Epithelial cell of esophagus (primary cell): Measurements from ENCODE around the gene CETN2.
A peak's percentile ranks its signal among the peaks of the same experiment; 100 is the strongest.

Source experiments
- DNase-seq: peaks from one replicate; pipeline ENCODE4 v3.0.0; 2010; ENCODE audit warnings: low read depth
- H3K4me3 ChIP-seq: 2 replicates; pipeline ENCODE4 v1.5.1; 2011; ENCODE audit warnings: mild to moderate bottlenecking, low read length, control low read depth
- CTCF ChIP-seq: IDR thresholded peaks from 2 replicates; pipeline ENCODE4 v1.5.1; 2011; ENCODE audit warnings: low read depth, mild to moderate bottlenecking, low read length, control low read depth, inconsistent platforms; ENCODE audit not compliant: insufficient read depth; ENCODE audit errors: missing control alignments

CETN2 gene

GRCh38 chrX:152832520-152832919, 2.0 kb upstream of the CETN2 start:
- TF ChIP-seq CTCF, result no peak
- no peak for DNase-seq
- H3K4me3 ChIP-seq, result peak overlapping the region; percentile 70

GRCh38 chrX:152831391-152831790, 834 bp upstream of the CETN2 start:
- peak overlapping the region; percentile 70 for H3K4me3 ChIP-seq
- no peak for TF ChIP-seq CTCF
- DNase-seq, result no peak

GRCh38 chrX:152824841-152825374, 5.6 kb downstream of the CETN2 start:
- TF ChIP-seq CTCF, result no peak
- DNase-seq, result peak; percentile 64
- no peak overlapping the region for H3K4me3 ChIP-seq

- DNase-seq, result no peak
- H3K4me3 ChIP-seq, result no peak overlapping the region
- TF ChIP-seq CTCF, result no peak
These were observed 6.9 kb downstream of the CETN2 start for GRCh38 chrX:152823657-152824056.

- DNase-seq, result no peak
- TF ChIP-seq CTCF, result no peak
These were observed 8.0 kb downstream of the CETN2 start for GRCh38 chrX:152822383-152823086.

GRCh38 chrX:152821145-152821765, 9.3 kb downstream of the CETN2 start:
- H3K4me3 ChIP-seq, result no peak overlapping the region
- TF ChIP-seq CTCF, result peak; percentile 83
- DNase-seq, result peak; percentile 54

More at GRCh38 chrX:152822383-152823086, 8.0 kb downstream of the CETN2 start:
- no peak overlapping the region for H3K4me3 ChIP-seq

- DNase-seq, result peak; percentile 72
- no peak for TF ChIP-seq CTCF
- no peak overlapping the region for H3K4me3 ChIP-seq
These were observed 10.8 kb downstream of the CETN2 start for GRCh38 chrX:152819732-152820131.
